Caco-2 (cell line): Measurements from ENCODE around the gene SOAT2. TPM values are rescaled to one million over a fixed set of nuclear protein-coding genes. Genes with fewer than 3 reads are reported as not detected.

Experiments
- BruUV-seq: library from RNA; stranded (reverse); fragments of 400-500 nt; replicated peaks from 2 replicates; lab custom pipeline; 2021; lab: Mats Ljungman, UMichigan
- CTCF ChIA-PET: fragments of 300-600 bp; sonication (Branson Sonifier 250); formaldehyde crosslinking; loops from one replicate; lab custom pipeline; 2022; ENCODE audit warnings: antibody characterized with exemption; lab: Charles Lee
- POLR2A ChIA-PET: fragments of 300-600 bp; sonication (Branson Sonifier 250); formaldehyde crosslinking; loops from one replicate; lab custom pipeline; 2022; ENCODE audit warnings: antibody characterized with exemption; lab: Charles Lee
- DNase-seq, 2 experiments: peaks; one replicate each; pipeline versions ENCODE4 v3.0.0 to v3.0.0-alpha.2; 2020 to 2022
- H3K27me3 ChIP-seq: replicated peaks from 2 replicates; pipeline ENCODE4 v1.6.0; 2011; ENCODE audit warnings: low read length; ENCODE audit not compliant: control insufficient read depth, insufficient read depth
- H3K36me3 ChIP-seq: 2 replicates; pipeline ENCODE4 v1.5.1; 2011; ENCODE audit warnings: low read length; ENCODE audit not compliant: control insufficient read depth, insufficient read depth
- H3K4me1 ChIP-seq: fragments of 250-450 bp; sonication (Bioruptor Pico); 2 replicates; pipeline ENCODE4 v1.5.1; 2020; ENCODE audit warnings: mild to moderate bottlenecking
- H3K4me3 ChIP-seq: 2 replicates; pipeline ENCODE4 v1.5.1; 2011; ENCODE audit warnings: low read depth, mild to moderate bottlenecking, control low read depth, low read length
- H3K9me3 ChIP-seq: fragments of 250-450 bp; sonication (Bioruptor Pico); 2 replicates; pipeline ENCODE4 v1.5.1; 2020; ENCODE audit warnings: mild to moderate bottlenecking, moderate library complexity
- H3K27ac Mint-ChIP-seq: one replicate; pipeline ENCODE4 v1.8.0; 2022; ENCODE audit warnings: mixed read lengths; ENCODE audit not compliant: unreplicated experiment
- H3K27me3 Mint-ChIP-seq: one replicate; pipeline ENCODE4 v1.8.0; 2022; ENCODE audit warnings: mixed read lengths; ENCODE audit not compliant: insufficient read depth, unreplicated experiment
- H3K36me3 Mint-ChIP-seq: one replicate; pipeline ENCODE4 v1.8.0; 2022; ENCODE audit warnings: mild to moderate bottlenecking, mixed read lengths; ENCODE audit not compliant: insufficient read depth, unreplicated experiment
- H3K4me1 Mint-ChIP-seq: one replicate; pipeline ENCODE4 v1.8.0; 2022; ENCODE audit warnings: low read depth, mixed read lengths; ENCODE audit not compliant: unreplicated experiment
- H3K4me3 Mint-ChIP-seq: one replicate; pipeline ENCODE4 v1.8.0; 2022; ENCODE audit warnings: mild to moderate bottlenecking, moderate library complexity, mixed read lengths; ENCODE audit not compliant: unreplicated experiment
- H3K9me3 Mint-ChIP-seq: one replicate; pipeline ENCODE4 v1.8.0; 2022; ENCODE audit warnings: mixed read lengths; ENCODE audit not compliant: unreplicated experiment
- intact Hi-C: fragments of 100-400 bp; cut with micrococcal nuclease; formaldehyde crosslinking; loops from one replicate; pipeline ENCODE4 v1.10.0; 2022; ENCODE audit not compliant: unreplicated experiment
- total RNA-seq: library from RNA; stranded (reverse); gene quantifications from 2 replicates; pipeline ENCODE4 v1.2.3, GENCODE V29; 2022
- TF ChIP-seq, protein P1 (sequence below), 2 experiments: fragments of 200-600 bp in 1 of 2; IDR thresholded peaks; 1 replicate in 1 of 2; 2 replicates in 1 of 2; pipeline versions ENCODE4 v1.5.1 to v1.8.0; 2011 to 2022; ENCODE audit warnings: antibody characterized with exemption in 1 of 2, control low read depth in 1 of 2, inconsistent platforms in 1 of 2, low read depth in 1 of 2, low read length in 1 of 2, mild to moderate bottlenecking in 1 of 2, moderate library complexity in 1 of 2; ENCODE audit not compliant: insufficient read depth in 1 of 2, severe bottlenecking in 1 of 2, unreplicated experiment in 1 of 2

SOAT2 gene
- total RNA-seq, 1 experiment from 2014 or later = 6.5 TPM

DNA sequence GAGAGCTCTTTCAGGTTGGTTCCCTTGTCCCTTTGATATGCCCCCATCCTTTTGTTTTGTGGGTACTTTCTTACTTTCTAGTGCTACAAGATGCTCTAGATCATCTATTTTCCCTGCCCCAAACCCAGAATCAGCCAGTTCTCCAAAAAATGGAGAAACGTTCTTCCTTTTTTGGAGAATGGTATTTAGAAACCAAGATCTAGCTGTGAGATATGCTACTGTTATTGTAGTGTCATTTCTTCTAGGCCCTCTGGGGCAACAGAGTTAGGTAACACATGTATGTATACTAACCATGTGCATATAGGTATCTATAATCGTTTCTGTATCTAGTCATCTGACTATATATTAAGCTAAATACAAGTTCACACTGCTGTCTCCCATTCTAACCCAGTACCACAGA, 12.7 kb upstream of the SOAT2 start:
- no TSS peak for BruUV-seq
- Mint-ChIP-seq H3K4me1 (no peaks in the 10 kb centered on the region), H3K36me3 (no peaks in the 10 kb centered on the region), H3K9me3 (no peaks in the 10 kb centered on the region), H3K27ac (no peak overlapping the region), H3K27me3 (no peaks in the 10 kb centered on the region), H3K4me3 (no peak overlapping the region)
- H3K27me3 ChIP-seq = no peaks in the 10 kb centered on the region
- H3K4me3 ChIP-seq = no peak overlapping the region
- TF ChIP-seq, protein P1, sequence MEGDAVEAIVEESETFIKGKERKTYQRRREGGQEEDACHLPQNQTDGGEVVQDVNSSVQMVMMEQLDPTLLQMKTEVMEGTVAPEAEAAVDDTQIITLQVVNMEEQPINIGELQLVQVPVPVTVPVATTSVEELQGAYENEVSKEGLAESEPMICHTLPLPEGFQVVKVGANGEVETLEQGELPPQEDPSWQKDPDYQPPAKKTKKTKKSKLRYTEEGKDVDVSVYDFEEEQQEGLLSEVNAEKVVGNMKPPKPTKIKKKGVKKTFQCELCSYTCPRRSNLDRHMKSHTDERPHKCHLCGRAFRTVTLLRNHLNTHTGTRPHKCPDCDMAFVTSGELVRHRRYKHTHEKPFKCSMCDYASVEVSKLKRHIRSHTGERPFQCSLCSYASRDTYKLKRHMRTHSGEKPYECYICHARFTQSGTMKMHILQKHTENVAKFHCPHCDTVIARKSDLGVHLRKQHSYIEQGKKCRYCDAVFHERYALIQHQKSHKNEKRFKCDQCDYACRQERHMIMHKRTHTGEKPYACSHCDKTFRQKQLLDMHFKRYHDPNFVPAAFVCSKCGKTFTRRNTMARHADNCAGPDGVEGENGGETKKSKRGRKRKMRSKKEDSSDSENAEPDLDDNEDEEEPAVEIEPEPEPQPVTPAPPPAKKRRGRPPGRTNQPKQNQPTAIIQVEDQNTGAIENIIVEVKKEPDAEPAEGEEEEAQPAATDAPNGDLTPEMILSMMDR (IDR thresholded peaks at IDR 0.05; ENCODE audit: insufficient read depth in 1 of 2, low read depth in 1 of 2, low read length in 1 of 2, severe bottlenecking in 1 of 2, unreplicated experiment in 1 of 2) = no peak
- H3K4me1 ChIP-seq = no peaks in the 10 kb centered on the region
- no peaks in the 10 kb centered on the region for H3K9me3 ChIP-seq
- CTCF ChIA-PET = interaction anchor here (0.9 to 1.2 kb wide), 2 partner anchors 12 to 25 kb away, joined by 4 read pairs; partner anchors contain the start of gene SPRYD3
- no peak for DNase-seq
- intact Hi-C loops = no loop called here
- POLR2A ChIA-PET = no interaction called here
- H3K36me3 ChIP-seq = no peaks in the 10 kb centered on the region

DNA sequence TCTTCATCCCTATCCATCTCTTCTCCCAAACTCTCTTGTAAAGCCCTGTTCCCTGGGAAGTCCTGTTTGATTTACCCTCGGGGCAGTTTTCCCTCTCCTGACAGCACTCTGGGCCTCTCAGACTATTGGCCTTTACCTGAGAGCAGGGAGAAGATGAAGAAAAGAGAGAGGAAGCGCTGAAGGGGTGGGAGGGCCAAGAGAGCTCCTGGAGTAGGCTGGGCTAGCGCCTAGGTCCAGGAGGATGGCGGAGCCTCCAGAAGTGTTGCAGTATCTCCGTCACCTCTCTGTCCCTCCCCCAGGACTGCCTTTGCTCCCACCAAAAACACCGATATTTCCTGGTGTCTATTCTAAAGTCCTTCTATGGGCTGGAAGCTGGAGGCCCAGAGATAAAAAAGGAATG, 11.5 kb upstream of the SOAT2 start:
- CTCF ChIA-PET = no interaction called here
- DNase-seq = no peak
- intact Hi-C loops = no loop called here
- Mint-ChIP-seq H3K4me3 (no peak overlapping the region), H3K9me3 (no peaks in the 10 kb centered on the region), H3K36me3 (no peaks in the 10 kb centered on the region), H3K27me3 (no peaks in the 10 kb centered on the region), H3K4me1 (peaks cover 7% of the 10 kb centered on the region), H3K27ac (no peak overlapping the region)
- POLR2A ChIA-PET = no interaction called here
- Histone ChIP-seq H3K4me3 (no peak overlapping the region), H3K36me3 (no peaks in the 10 kb centered on the region), H3K9me3 (no peaks in the 10 kb centered on the region), H3K27me3 (no peaks in the 10 kb centered on the region), H3K4me1 (no peaks in the 10 kb centered on the region)
- TF ChIP-seq, protein P1 (IDR thresholded peaks at IDR 0.05; ENCODE audit: insufficient read depth in 1 of 2, low read depth in 1 of 2, low read length in 1 of 2, severe bottlenecking in 1 of 2, unreplicated experiment in 1 of 2) = no peak
- no TSS peak for BruUV-seq

DNA sequence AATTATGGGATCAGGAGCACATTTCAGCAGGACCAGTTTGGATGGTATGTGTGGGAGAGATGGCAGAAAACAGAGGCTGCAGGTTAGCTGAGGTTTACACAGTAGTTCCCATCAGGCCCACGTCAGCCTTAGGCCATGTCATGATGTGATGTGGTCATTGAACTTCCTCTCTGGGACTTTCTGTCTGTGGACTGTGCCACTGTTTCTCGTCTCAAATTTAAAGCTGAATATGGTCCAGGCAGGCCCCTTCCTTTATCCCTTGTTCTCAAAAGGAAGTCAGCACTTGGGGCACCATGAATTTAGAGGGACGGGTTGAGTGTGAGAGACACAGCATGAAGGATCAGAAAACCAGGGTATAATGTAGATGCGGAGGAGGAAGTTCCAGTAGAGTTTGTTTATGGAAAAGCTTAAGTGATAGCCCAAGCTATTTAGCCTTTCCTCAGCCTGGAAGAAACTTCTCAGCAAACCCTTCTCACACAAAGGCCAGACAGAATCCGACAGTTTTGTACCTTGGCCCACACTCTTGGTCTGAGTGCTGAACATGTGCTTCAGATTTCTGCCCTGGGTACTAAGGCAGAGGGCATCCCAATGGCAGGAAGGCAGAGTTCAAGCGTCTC, 9.4 kb upstream of the SOAT2 start:
- Mint-ChIP-seq H3K36me3 (no peaks in the 10 kb centered on the region), H3K27me3 (no peaks in the 10 kb centered on the region), H3K9me3 (no peaks in the 10 kb centered on the region), H3K4me3 (no peak overlapping the region), H3K27ac (no peak overlapping the region), H3K4me1 (peaks cover 20% of the 10 kb centered on the region)
- BruUV-seq = no TSS peak
- no peaks in the 10 kb centered on the region for H3K27me3 ChIP-seq
- intact Hi-C loops = no loop called here
- DNase-seq = peak in 1 of 2 experiments; percentile 7
- H3K4me3 ChIP-seq = no peak overlapping the region
- peaks cover 8% of the 10 kb centered on the region for H3K4me1 ChIP-seq
- H3K9me3 ChIP-seq = no peaks in the 10 kb centered on the region
- H3K36me3 ChIP-seq = no peaks in the 10 kb centered on the region
- ChIA-PET CTCF (interaction anchor here (0.7 kb wide), 1 partner anchor 28 kb away, joined by 3 read pairs; no protein-coding TSS in a partner anchor), POLR2A (interaction anchor here (1.0 kb wide), 1 partner anchor 15 kb away, joined by 5 read pairs; the partner anchor contains the start of gene SPRYD3)
- TF ChIP-seq, protein P1 (IDR thresholded peaks at IDR 0.05; ENCODE audit: insufficient read depth in 1 of 2, low read depth in 1 of 2, low read length in 1 of 2, severe bottlenecking in 1 of 2, unreplicated experiment in 1 of 2) = no peak
